ENCODE measurements around the gene TPCN2. TPM values are rescaled to one million over a fixed set of nuclear protein-coding genes. Genes with fewer than 3 reads are reported as not detected.

Gene TPCN2
- total and polyA plus RNA-seq, 2 of the 8 experiments (the other 6 are each of a cell fraction or from before 2014, with no cell fraction given), result 9.7 to 18.6 TPM

GRCh38 chr11:69014898-69015549 is 33.7 kb upstream of the TPCN2 start (continued):
- no peak for TF ChIP-seq RNF2 (IDR thresholded peaks at IDR 0.05; ENCODE audit: borderline replicate concordance, low read depth, low read length, missing control alignments, poor library complexity, severe bottlenecking)
- no peak for TF ChIP-seq RFX5 (IDR thresholded peaks at IDR 0.05; ENCODE audit: borderline replicate concordance, low read depth, low read length)
- TF ChIP-seq JUN (IDR thresholded peaks at IDR 0.05; ENCODE audit: low read depth, low read length), result no peak
- TF ChIP-seq RXRA (IDR thresholded peaks at IDR 0.05; ENCODE audit: insufficient read depth, low read depth, low read length), result no peak
- no peak for TF ChIP-seq TEAD4 (IDR thresholded peaks at IDR 0.05; ENCODE audit: low read depth, low read length)
- no peak for TF ChIP-seq POU5F1 (IDR thresholded peaks at IDR 0.05; ENCODE audit: low read depth, low read length)
- no peak for TF ChIP-seq EZH2 (IDR thresholded peaks at IDR 0.05; ENCODE audit: low read depth, low read length, severe bottlenecking)
- no peak for TF ChIP-seq CBX5 (IDR thresholded peaks at IDR 0.05; ENCODE audit: low read depth, low read length)
- TF ChIP-seq EP300 (IDR thresholded peaks at IDR 0.05; ENCODE audit: borderline replicate concordance in 1 of 2, low read depth in 2 of 2, low read length in 2 of 2), result no peak
- TF ChIP-seq RBBP5 (IDR thresholded peaks at IDR 0.05; ENCODE audit: borderline replicate concordance, low read depth, low read length), result no peak
- TF ChIP-seq E2F6 (IDR thresholded peaks at IDR 0.05), result no peak
